ENCODE results near the gene TNFSF13.

TNFSF13 gene

GRCh38 chr17:7574176-7574953, 15.8 kb downstream of the TNFSF13 start:
- no peak for DNase-seq (ENCODE audit: low read depth in 1 of 2, low spot score in 1 of 2)

DNA sequence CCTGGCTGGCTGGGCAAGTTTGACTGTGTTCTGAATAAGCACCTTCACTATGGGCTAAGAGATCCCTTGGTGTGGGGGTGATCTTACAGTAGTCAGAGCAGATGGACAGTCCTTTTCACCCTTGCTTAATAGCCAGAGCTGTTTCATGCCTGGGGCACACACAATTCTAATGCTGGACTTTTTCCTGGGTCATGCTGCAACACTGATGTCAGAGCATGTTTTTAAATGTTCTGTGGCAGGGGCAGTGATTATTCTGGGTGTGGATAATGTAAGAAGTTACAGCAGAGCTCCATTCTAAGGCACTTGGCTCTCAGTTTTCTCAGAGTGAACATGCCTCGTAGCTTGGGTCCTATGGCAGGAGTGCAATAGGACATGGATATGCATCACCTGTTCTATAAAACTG, 16.9 kb downstream of the TNFSF13 start:
- no peak for DNase-seq (ENCODE audit: low read depth in 1 of 2, low spot score in 1 of 2)

DNA sequence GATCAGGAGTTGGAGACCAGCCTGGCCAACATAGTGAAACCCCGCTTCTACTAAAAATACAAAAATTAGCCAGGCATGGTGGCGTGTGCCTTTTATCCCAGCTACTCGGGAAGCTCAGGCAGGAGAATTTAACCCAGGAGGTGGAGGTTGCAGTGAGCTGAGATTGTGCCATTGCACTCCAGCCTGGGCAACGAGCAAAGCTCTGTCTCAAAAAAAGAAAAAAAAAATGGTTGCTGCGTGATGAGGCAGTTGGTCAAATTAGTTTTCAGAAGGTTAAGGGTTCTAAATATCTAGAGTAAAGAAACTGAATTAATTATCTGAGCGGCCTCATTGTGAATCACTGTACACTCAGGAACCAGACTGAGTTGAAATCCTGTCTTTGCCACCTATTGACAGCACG, 17.4 kb downstream of the TNFSF13 start:
- no peak for DNase-seq (ENCODE audit: low read depth in 1 of 2, low spot score in 1 of 2)

- DNase-seq (ENCODE audit: low read depth in 1 of 2, low spot score in 1 of 2), result no peak
Observed at GRCh38 chr17:7576432-7576937, 17.9 kb downstream of the TNFSF13 start.

- no peak for DNase-seq (ENCODE audit: low read depth in 1 of 2, low spot score in 1 of 2)
Observed at GRCh38 chr17:7577327-7578199, 19.0 kb downstream of the TNFSF13 start.

DNA sequence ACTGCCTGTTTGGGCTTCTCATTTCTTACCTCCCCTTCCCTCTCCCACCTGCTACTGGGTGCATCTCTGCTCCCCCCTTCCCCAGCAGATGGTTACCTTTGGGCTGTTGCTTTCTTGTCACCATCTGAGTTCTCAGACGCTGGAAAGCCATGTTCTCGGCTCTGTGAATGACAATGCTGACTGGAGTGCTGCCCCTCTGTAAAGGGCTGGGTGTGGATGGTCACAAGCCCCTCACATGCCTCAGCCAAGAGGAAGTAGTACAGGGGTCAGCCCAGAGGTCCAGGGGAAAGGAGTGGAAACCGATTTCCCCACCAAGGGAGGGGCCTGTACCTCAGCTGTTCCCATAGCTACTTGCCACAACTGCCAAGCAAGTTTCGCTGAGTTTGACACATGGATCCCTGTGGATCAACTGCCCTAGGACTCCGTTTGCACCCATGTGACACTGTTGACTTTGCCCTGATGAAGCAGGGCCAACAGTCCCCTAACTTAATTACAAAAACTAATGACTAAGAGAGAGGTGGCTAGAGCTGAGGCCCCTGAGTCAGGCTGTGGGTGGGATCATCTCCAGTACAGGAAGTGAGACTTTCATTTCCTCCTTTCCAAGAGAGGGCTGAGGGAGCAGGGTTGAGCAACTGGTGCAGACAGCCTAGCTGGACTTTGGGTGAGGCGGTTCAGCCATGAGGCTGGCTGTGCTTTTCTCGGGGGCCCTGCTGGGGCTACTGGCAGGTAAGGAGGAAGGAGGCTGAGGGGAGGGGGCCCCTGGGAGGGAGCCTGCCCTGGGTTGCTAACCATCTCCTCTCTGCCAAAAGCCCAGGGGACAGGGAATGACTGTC, 20.7 kb downstream of the TNFSF13 start, which contains the start of gene CD68:
TSS of gene CD68 (plus strand) at position 638 of the 833 bp plus-strand sequence. CDS start at position 678, 40 bp downstream.
- DNase-seq (ENCODE audit: low read depth in 1 of 2, low spot score in 1 of 2), result peak in 1 of 2 donors; percentile 45

- no peak for DNase-seq (ENCODE audit: low read depth in 1 of 2, low spot score in 1 of 2)
Observed at GRCh38 chr17:7579834-7580603, 21.5 kb downstream of the TNFSF13 start.

DNA sequence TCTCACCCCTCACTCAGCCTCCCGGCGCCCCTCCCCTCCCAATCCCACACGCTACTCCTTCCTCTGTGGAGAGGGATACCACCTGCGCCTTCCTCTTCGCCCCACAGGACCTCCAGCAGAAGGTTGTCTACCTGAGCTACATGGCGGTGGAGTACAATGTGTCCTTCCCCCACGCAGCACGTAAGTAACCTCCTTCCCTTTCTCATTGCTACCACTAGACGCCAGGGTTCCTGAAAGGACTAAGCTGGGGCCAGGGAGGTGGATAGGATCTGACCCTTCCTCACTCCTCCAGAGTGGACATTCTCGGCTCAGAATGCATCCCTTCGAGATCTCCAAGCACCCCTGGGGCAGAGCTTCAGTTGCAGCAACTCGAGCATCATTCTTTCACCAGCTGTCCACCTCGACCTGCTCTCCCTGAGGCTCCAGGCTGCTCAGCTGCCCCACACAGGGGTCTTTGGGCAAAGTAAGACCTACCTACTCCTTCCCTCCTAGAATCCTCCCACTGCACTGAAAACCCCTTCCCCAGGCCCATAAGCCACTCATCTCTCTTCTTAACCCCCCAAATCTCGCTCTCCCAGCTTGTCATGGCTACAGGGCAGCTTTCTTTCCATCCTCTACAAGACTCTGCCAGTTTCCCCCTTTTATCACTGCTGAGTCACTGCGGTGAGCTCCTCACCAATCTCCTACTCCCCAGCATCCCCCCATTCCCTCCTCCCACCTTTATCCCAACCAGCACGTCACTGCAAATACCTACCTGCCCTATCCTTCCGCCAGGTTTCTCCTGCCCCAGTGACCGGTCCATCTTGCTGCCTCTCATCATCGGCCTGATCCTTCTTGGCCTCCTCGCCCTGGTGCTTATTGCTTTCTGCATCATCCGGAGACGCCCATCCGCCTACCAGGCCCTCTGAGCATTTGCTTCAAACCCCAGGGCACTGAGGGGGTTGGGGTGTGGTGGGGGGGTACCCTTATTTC, 22.3 kb downstream of the TNFSF13 start:
- DNase-seq (ENCODE audit: low read depth in 1 of 2, low spot score in 1 of 2), result no peak

DNA sequence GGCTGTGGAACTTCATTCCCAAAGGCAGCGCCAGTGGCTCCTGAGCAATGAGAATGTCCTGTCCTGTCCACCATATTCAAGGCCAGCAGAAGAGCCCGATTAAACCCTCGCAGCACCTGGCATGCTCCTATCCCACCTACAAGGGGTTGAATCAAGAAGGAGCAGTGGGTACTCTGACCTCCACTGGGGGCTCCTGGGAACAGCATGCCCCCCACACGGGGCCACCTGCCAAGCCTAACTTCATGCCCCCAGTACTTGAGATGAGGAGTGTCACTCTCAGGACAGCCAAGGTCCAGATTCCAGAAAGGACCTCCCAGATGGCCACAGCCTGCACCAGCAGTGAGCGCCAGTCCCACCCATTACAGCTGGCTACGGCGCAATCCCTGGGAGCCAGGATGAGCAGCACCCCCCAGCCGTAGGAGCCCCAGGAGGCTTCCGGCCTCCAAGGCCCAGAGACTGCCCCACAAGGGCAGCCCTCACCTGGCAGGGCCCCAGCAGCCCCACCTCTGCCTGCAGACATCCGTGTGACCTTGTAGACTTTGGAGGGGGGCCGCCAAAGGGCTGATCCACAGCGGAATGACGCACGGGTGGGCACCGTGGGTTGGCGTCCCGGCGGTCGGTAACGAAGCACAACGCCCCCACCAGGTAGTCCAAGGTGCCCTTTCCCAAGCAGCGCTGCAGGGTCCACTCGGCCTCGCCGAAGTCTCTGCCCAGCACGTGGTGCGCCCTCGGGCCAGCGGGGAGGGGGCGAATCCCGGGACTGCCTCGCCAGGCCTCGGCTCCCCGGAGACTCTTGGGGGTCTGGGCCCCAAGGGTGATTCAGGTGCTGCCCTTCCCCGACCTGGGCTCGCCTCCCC, 24.1 kb downstream of the TNFSF13 start:
- DNase-seq (ENCODE audit: low read depth in 1 of 2, low spot score in 1 of 2), result no peak

GRCh38 chr17:7583253-7584109, 24.9 kb downstream of the TNFSF13 start, which contains the start of gene MPDU1:
MPDU1 (plus strand) TSS chr17:7583852; CDS start chr17:7583863, 11 bp downstream.
- DNase-seq (ENCODE audit: low read depth in 1 of 2, low spot score in 1 of 2), result peak; percentile 91

- DNase-seq (ENCODE audit: low read depth in 1 of 2, low spot score in 1 of 2), result no peak
Observed at GRCh38 chr17:7586673-7587419, 28.3 kb downstream of the TNFSF13 start.

DNA sequence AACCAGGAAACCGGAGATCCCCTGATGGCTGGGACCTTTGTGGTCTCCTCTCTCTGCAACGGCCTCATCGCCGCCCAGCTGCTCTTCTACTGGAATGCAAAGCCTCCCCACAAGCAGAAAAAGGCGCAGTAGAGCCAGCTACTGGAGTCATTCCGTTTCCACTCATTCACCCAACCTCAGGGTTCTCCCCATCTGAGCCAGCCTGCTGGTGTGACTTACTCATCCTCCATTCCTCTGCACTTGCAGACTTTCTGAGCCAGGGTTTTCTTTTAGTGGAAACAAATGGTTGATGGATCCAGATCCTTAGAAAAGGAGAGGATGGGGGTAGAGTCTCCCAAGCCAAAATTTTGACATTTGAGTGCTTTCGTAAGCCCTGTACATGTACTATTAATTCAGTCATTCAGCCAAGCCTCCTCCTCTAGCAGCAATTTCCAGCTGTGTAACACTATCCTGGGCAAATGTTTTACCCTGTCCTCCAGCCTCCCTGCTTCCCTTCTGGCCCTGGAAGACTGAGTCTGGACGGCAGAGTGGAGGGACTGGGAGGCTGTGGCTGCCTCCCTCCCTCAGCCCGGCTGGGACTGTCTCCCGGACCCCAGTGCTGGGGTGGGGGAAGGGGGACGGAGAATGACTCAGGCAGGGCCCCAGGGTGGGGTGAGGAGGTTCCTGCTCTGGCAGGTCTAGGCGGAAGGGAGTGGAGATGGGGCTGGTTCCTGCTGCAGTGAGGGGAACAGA, 29.0 kb downstream of the TNFSF13 start:
- no peak for DNase-seq (ENCODE audit: low read depth in 1 of 2, low spot score in 1 of 2)

DNA sequence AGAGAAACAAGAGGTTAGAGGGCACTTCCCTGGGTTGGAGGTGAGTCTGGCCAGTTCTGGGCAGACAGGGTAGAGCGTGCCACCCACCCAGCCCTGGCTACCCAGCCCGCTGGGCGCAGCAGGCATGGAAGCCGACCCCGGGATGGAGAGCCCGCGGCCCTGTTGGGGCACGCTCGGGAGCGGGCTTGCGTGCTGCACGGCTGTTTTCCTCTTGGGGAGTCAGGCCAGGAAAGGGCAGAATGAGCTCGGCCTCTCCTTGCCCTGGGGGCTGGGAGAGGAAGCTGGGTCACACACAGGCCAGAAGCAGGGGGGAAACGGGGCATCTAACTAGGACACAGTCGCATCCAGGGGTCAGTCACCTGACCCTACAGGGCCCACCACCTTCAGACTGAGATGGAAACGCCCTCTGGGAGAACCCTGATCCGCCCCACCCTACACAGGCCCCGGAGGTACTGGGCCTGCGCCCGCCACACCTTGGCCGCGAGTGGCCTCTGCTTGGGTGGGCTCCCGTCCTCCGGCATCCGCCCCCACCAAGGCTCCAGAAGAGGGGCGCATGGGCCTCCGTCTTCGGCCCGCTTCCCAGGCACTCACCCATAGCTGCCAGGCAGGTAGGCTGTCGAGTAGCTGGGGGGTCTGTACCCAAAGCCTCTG, 30.1 kb downstream of the TNFSF13 start:
- no peak for DNase-seq (ENCODE audit: low read depth in 1 of 2, low spot score in 1 of 2)

DNA sequence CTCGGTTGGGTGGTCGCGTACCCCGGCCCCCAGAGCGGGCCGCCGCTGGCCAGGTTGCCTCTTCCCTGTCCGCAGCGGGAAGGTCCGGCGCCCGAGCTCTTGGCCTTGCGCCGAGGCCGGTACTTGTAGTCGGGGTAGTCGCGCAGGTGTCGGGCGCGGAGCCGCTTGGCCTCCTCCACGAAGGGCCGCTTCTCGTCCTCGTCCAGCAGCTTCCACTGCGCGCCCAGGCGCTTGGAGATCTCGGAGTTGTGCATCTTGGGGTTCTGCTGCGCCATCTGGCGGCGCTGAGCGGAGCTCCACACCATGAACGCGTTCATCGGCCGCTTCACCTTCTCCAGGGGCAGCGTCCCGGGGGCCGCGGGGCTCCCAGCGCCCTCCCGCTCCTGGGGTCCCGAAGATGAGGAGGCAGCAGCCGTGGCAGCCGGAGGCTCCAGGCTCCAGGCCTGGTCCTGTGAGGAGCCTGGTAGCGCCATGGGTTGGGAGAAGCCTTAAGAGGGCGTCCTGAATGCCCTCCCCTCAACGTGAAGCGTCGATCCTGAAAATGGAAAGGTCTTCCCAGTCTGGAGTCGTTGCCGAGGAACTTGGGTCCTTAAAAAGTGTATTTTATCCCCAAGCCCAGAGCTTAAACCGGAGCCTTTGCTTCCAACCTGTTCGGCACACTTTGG, 30.8 kb downstream of the TNFSF13 start:
- peak; percentile 34 to 57 for DNase-seq (ENCODE audit: low read depth in 1 of 2, low spot score in 1 of 2)

Data from stimulated activated CD4-positive, alpha-beta T cell treated with anti-CD3 and anti-CD28 coated beads, Interleukin-15, amount 100 ng/mL, for 1 hour (primary cell).